Activated CD4-positive, alpha-beta T cell treated with anti-CD3 and anti-CD28 coated beads for 36 hours (primary cell): ENCODE results near the gene GLIS1. TPM values are rescaled to one million over a fixed set of nuclear protein-coding genes. Genes with fewer than 3 reads are reported as not detected.

Source experiments
- ATAC-seq: fragments of 200-7000 bp; cut with Tn5 transposase; one replicate; pipeline ENCODE4 v1.10.0; 2021; ENCODE audit warnings: mild to moderate bottlenecking, moderate library complexity
- CTCF ChIA-PET: fragments of 350-600 bp; sonication (Branson Sonifier 250); formaldehyde crosslinking; loops from one replicate; lab custom pipeline; 2021; ENCODE audit warnings: antibody characterized with exemption; lab: Charles Lee
- POLR2A ChIA-PET: fragments of 350-600 bp; sonication (Branson Sonifier 250); formaldehyde crosslinking; loops from one replicate; lab custom pipeline; 2021; ENCODE audit warnings: antibody characterized with exemption, inconsistent platforms; lab: Charles Lee
- DNase-seq: peaks from one replicate; pipeline ENCODE4 v3.0.0-alpha.2; 2020
- H3K27ac Mint-ChIP-seq: one replicate; pipeline ENCODE4 v1.8.0; 2021; ENCODE audit warnings: mixed read lengths
- H3K27me3 Mint-ChIP-seq: one replicate; pipeline ENCODE4 v1.8.0; 2021; ENCODE audit warnings: mixed read lengths
- H3K36me3 Mint-ChIP-seq: one replicate; pipeline ENCODE4 v1.8.0; 2021; ENCODE audit warnings: low read depth, mixed read lengths
- H3K4me1 Mint-ChIP-seq: one replicate; pipeline ENCODE4 v1.8.0; 2021; ENCODE audit warnings: mixed read lengths
- H3K4me3 Mint-ChIP-seq: one replicate; pipeline ENCODE4 v1.8.0; 2021; ENCODE audit warnings: mild to moderate bottlenecking, moderate library complexity, mixed read lengths
- H3K9me3 Mint-ChIP-seq: one replicate; pipeline ENCODE4 v1.8.0; 2021; ENCODE audit warnings: low read depth, mixed read lengths
- intact Hi-C, 2 experiments: fragments of 100-400 bp; cut with DNase I in 1 of 2; cut with micrococcal nuclease in 1 of 2; formaldehyde crosslinking; loops; one replicate each; pipeline versions ENCODE4 v1.14.2 to v1.15.1; 2022 to 2024; cut with DNase I, micrococcal nuclease
- total RNA-seq, 2 experiments: library from RNA; stranded (reverse); gene quantifications; one replicate each; pipeline ENCODE4 v1.2.3, GENCODE V29; 2021

The GLIS1 gene
- total RNA-seq, 2 experiments from 2014 or later = not detected

DNA sequence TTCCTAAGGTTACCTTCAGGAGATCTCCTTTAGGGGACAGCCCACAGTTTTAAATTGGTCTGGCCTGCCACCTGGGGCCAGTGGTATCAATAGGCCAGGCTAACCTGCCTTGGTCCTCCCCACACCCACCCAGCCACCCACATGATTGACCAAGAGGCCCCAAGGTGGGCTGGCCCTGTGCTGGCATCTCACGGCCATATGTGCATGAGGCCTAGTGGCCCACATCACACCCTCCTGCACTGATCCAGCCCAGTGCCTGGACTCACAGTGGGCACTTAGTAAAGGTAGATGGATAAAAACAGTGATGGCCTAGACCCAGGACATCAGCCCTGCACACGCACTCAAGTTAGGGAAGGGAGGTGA, 197.7 kb downstream of the GLIS1 start:
- ChIA-PET POLR2A (no interaction called here), CTCF (no interaction called here)
- Mint-ChIP-seq H3K9me3 (no peaks in the 10 kb centered on the region), H3K4me3 (no peak overlapping the region), H3K27me3 (no peaks in the 10 kb centered on the region), H3K27ac (no peak overlapping the region), H3K4me1 (no peaks in the 10 kb centered on the region), H3K36me3 (no peaks in the 10 kb centered on the region)
- intact Hi-C loops = no loop called here
- no peak for ATAC-seq
- no peak for DNase-seq

DNA sequence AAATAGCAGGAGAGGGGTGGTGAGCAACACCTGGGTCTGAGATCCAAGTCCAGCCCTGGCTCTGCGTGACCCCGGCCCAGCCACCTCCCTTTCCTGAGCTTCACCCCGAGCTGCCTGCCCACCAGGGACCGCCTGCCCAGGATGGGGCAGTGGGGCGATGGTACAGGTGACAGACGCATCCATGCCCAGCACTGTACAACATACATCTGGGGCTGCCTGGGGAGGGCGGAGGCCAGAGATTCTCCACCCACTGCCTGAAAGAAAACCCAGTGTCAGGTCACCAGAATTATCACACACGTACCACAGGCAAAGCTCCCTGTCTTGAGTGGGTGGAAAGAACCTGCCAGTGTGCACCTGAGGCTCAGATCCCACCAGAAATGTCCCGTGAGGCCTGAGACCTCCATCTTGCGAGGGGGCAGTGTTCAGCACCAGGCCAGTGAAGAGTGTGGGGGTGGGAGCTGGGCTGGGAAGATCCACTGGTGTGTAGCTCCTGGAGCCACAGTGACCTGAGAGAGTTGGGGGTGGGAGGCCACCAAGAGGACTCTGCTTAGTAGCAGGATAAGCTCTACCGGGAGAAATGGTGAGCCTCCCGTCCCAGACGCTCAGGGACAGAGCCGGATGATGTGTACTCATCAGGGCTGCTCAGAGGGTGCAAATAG, 198.2 kb downstream of the GLIS1 start:
- H3K27me3 Mint-ChIP-seq = no peaks in the 10 kb centered on the region
- no peak overlapping the region for H3K4me3 Mint-ChIP-seq
- CTCF ChIA-PET = no interaction called here
- intact Hi-C loops = no loop called here
- DNase-seq = no peak
- no peak for ATAC-seq
- POLR2A ChIA-PET = no interaction called here
- no peak overlapping the region for H3K27ac Mint-ChIP-seq
- H3K9me3 Mint-ChIP-seq = no peaks in the 10 kb centered on the region
- no peaks in the 10 kb centered on the region for H3K36me3 Mint-ChIP-seq
- H3K4me1 Mint-ChIP-seq = no peaks in the 10 kb centered on the region

DNA sequence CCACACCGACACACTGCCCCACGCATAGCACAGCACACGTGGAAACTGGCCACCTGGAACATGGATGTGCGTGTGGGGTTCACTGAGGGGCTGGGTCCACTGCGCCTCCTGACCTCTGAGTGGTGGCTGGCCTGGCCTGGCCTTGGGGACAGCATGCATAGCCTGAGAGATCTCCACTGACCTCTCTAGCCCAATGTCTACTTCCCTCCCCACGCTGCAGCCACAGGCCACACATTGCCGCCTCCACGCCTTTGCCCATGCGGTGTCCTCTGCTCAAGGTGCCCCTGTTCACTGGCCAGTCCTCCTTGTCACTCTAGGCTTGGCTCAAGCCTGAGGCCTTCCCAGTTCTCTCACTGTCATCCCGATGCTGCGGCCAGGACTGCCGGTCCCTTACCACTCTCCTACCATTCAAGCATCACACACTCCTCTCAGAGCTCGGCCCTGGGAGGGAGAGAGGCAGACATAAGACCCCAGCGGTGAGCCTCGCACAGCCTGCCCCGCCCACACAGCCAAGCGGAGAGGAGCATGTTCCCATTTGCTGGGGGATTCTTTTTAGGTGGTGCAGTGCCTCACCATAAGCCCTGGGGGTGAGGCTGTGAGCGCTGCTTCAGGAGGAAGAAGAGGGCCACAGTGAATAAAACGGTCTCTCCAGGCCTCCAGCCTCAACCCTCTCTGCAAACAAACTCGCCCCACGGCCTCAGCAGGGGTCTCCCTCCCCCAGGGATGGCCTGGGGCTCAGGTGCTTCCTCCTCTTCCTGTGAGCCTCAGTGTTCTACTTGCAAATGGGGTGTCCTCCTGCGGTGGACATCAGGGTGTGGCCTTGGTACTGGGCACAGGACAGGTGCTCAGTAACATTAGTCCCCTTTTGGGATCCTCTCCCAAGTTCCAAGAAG, 199.0 kb downstream of the GLIS1 start:
- Mint-ChIP-seq H3K27ac (no peak overlapping the region), H3K4me1 (no peaks in the 10 kb centered on the region), H3K4me3 (no peak overlapping the region), H3K36me3 (no peaks in the 10 kb centered on the region), H3K9me3 (no peaks in the 10 kb centered on the region), H3K27me3 (no peaks in the 10 kb centered on the region)
- ATAC-seq (no peak), DNase-seq (no peak)
- CTCF ChIA-PET = no interaction called here
- POLR2A ChIA-PET = no interaction called here
- intact Hi-C loops = no loop called here

DNA sequence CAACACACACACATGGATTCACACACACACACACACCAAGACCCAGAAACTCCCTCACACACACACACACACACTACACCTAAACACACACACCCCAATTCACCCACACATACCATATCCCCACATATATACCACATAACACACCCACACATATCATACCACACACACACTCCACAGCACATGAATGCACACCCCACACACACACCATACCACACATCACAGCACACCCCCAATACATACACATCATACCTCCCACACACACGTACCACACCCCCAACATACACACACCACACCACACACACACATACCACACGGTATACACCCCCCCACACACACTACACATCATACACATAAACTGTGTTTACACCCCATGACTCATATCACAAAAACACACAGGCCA, 199.7 kb downstream of the GLIS1 start:
- CTCF ChIA-PET = no interaction called here
- POLR2A ChIA-PET = no interaction called here
- intact Hi-C loops = no loop called here
- Mint-ChIP-seq H3K4me3 (no peak overlapping the region), H3K27ac (no peak overlapping the region), H3K27me3 (no peaks in the 10 kb centered on the region), H3K9me3 (no peaks in the 10 kb centered on the region), H3K4me1 (no peaks in the 10 kb centered on the region), H3K36me3 (no peaks in the 10 kb centered on the region)
- DNase-seq (no peak), ATAC-seq (no peak)

DNA sequence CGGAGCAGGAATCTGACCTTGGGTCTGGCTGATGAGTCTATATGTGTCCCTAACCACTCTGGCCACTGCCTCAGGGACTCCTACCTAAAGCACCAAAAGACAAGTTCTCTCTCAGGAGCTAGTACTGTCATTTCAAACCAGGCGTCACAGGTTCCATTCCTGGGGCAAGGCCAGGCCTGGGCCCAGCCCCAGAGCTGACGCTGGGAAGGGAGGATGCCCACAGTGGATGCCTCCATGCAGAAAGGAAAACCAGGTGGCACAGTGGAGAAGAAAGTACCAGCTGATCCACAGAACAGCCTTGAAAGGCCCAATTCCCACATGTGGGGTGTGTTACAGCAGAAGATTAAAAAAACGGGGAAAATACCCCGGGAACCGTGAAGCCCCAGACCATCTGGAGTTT, 202.4 kb downstream of the GLIS1 start:
- POLR2A ChIA-PET = no interaction called here
- no peak for ATAC-seq
- intact Hi-C loops = no loop called here
- CTCF ChIA-PET = no interaction called here
- Mint-ChIP-seq H3K9me3 (no peaks in the 10 kb centered on the region), H3K4me3 (no peak overlapping the region), H3K4me1 (no peaks in the 10 kb centered on the region), H3K36me3 (no peaks in the 10 kb centered on the region), H3K27me3 (no peaks in the 10 kb centered on the region), H3K27ac (no peak overlapping the region)
- DNase-seq = no peak

DNA sequence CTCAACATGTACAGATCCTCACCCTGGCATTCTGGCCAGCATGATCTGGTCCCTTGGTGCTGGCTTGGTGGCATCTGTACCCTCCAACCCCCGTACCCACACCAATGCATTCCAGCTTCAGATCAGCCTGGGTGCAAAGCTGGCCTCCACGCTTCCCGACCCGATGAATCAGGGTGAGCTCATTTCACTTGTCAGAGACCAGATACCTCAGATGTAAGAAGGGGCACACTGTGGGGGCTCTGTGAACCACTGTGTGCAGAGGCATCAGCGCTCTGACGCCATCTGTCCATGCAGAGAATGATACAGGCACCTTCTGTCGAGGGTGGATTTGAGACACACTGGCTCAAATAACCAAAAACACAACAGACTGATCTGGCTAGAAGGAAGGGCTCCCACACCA, 203.1 kb downstream of the GLIS1 start:
- Mint-ChIP-seq H3K27me3 (no peaks in the 10 kb centered on the region), H3K36me3 (no peaks in the 10 kb centered on the region), H3K4me3 (no peak overlapping the region), H3K4me1 (no peaks in the 10 kb centered on the region), H3K27ac (no peak overlapping the region), H3K9me3 (no peaks in the 10 kb centered on the region)
- POLR2A ChIA-PET = no interaction called here
- no peak for ATAC-seq
- DNase-seq = no peak
- CTCF ChIA-PET = no interaction called here
- intact Hi-C loops = no loop called here

DNA sequence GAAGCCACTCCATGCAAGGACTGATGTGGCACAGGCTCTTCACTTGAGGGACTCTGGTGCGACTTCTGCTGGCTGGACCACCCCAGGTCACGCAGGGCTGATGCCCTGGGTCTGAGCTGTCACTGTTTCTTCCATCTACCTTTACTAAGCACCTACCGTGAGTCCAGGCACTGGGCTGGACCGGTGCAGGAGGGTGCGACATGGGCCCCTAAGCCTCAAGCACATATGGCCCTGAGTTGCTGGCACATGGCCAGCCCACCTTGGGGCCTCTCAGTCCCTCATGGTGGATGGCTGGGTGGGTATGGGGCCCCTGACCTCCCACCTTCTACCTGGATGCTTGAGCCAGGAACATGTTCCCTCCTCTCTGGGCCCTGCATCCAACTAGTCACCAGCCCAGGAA, 203.7 kb downstream of the GLIS1 start:
- H3K36me3 Mint-ChIP-seq = no peaks in the 10 kb centered on the region
- H3K27me3 Mint-ChIP-seq = no peaks in the 10 kb centered on the region
- ATAC-seq (no peak), DNase-seq (no peak)
- H3K4me1 Mint-ChIP-seq = no peaks in the 10 kb centered on the region
- POLR2A ChIA-PET = no interaction called here
- intact Hi-C loops = no loop called here
- no peak overlapping the region for H3K4me3 Mint-ChIP-seq
- no peaks in the 10 kb centered on the region for H3K9me3 Mint-ChIP-seq
- no peak overlapping the region for H3K27ac Mint-ChIP-seq
- CTCF ChIA-PET = no interaction called here

DNA sequence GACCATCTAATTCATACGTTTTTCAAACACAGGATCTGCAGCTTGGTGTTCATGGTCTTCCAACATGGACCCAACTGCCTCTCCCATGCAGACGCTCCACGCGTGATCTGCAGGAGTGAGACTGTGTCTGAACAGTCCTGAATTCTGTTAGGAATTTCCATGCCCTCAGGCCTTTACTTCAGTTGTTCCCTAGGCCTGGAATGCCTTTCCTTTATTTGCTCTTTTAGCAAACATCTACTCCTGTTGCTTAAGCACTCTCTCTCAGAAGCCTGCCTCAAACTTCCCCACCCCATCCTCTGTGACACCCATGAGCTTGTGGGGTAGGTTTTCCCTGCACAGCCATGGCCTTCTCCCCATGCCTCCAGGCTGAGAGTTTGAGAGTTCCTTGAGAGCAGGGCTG, 206.1 kb downstream of the GLIS1 start:
- DNase-seq = no peak
- H3K9me3 Mint-ChIP-seq = no peaks in the 10 kb centered on the region
- intact Hi-C loops = no loop called here
- no peaks in the 10 kb centered on the region for H3K36me3 Mint-ChIP-seq
- H3K4me1 Mint-ChIP-seq = no peaks in the 10 kb centered on the region
- ChIA-PET CTCF (no interaction called here), POLR2A (no interaction called here)
- no peak overlapping the region for H3K27ac Mint-ChIP-seq
- ATAC-seq = no peak
- no peak overlapping the region for H3K4me3 Mint-ChIP-seq
- H3K27me3 Mint-ChIP-seq = no peaks in the 10 kb centered on the region

DNA sequence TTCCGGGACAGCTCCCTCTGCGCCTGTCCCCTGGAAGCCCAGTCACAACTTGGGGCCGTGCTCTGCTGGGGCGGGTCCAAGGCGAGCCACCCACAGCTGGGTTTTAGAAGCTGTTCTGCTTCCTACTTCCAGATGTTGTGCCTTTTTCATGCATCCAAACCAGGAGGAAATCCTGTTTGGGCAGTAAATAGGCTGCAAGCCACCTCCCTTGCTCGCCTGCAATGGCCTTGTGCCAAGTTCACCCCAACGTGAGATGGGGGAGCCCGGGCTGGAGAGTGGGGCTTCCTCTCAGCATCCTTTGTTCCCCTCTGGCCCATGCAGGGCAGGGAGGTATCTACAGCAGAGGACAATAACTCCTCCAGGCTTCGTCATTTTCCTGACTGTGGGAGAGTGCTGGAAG, 206.6 kb downstream of the GLIS1 start:
- ChIA-PET POLR2A (no interaction called here), CTCF (no interaction called here)
- H3K4me3 Mint-ChIP-seq = no peak overlapping the region
- no peaks in the 10 kb centered on the region for H3K27me3 Mint-ChIP-seq
- ATAC-seq (no peak), DNase-seq (no peak)
- no peaks in the 10 kb centered on the region for H3K36me3 Mint-ChIP-seq
- intact Hi-C loops = no loop called here
- H3K27ac Mint-ChIP-seq = no peak overlapping the region
- no peaks in the 10 kb centered on the region for H3K4me1 Mint-ChIP-seq
- H3K9me3 Mint-ChIP-seq = no peaks in the 10 kb centered on the region

DNA sequence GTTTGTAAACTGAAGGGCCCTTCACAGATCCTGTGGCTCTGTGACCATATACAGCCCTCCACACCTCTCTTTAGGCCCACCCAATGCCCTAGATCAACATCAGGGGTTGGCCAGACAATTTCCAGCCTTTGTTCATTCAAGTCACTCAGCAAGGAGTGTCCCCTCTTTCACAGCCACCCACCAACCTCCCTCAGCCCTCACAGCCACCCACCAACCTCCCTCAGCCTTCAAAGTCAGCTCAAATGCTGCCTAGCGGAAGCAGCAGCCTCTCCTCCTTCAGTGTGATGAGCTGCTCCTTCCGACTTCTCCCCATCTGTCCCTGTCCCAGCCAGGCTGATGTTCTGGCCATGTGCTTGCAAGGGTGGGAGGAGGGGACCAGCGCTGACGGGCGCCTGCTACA, 208.4 kb downstream of the GLIS1 start:
- Mint-ChIP-seq H3K4me3 (no peak overlapping the region), H3K9me3 (no peaks in the 10 kb centered on the region), H3K27me3 (no peaks in the 10 kb centered on the region), H3K27ac (no peak overlapping the region), H3K36me3 (no peaks in the 10 kb centered on the region), H3K4me1 (no peaks in the 10 kb centered on the region)
- DNase-seq (no peak), ATAC-seq (no peak)
- ChIA-PET POLR2A (no interaction called here), CTCF (interaction anchor here (0.5 to 0.7 kb wide), 2 partner anchors 253 to 256 kb away, joined by 3 read pairs; no protein-coding TSS in a partner anchor)
- intact Hi-C loops = no loop called here

DNA sequence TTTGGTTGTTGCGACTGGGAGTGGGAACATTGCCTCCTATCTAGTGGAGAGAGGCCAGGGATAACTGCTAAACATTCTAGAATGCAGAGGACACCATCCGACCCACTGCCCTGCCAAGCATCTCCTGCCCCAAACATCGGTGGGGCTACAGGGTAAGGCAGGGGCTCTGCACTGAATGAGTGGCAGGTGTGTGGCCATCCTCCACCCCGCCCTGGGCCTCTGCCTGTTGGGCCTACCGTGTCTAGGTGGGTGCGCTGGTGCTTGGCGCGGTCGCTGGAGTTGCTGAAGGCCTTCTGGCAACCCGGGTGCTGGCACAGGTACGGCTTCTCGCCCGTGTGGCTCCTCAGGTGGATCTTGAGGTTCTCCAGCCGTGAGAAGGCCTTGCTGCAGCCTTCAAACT, 209.4 kb downstream of the GLIS1 start:
- Mint-ChIP-seq H3K36me3 (no peaks in the 10 kb centered on the region), H3K9me3 (no peaks in the 10 kb centered on the region), H3K4me1 (no peaks in the 10 kb centered on the region), H3K27ac (no peak overlapping the region), H3K4me3 (no peak overlapping the region), H3K27me3 (no peaks in the 10 kb centered on the region)
- CTCF ChIA-PET = no interaction called here
- no peak for DNase-seq
- POLR2A ChIA-PET = no interaction called here
- ATAC-seq = no peak
- intact Hi-C loops = no loop called here

DNA sequence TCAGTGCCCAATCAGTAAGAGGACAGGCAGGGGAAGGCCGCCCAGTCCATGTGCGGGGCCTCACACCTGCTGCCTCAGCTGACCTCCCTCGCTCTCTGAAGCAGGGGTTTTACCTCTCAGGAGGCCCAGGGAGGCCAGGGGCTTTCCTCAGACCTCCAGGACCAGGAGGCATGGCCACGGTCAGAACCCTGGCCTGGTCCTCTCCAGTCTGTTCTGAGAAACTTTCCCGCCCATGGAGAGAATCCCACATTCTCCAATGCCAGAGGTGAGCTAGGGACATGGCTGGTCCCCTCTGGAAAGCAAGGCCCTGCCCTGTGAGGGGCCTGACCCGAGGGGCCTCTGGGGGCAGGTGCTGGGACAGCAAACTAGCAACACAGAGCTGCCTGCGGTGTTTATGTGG, 211.6 kb downstream of the GLIS1 start:
- no peaks in the 10 kb centered on the region for H3K9me3 Mint-ChIP-seq
- intact Hi-C loops = no loop called here
- ATAC-seq (no peak), DNase-seq (no peak)
- no peak overlapping the region for H3K4me3 Mint-ChIP-seq
- CTCF ChIA-PET = interaction anchor here (0.6 kb wide), 1 partner anchor 253 kb away, joined by 5 read pairs; no protein-coding TSS in a partner anchor
- no peaks in the 10 kb centered on the region for H3K27me3 Mint-ChIP-seq
- no peaks in the 10 kb centered on the region for H3K36me3 Mint-ChIP-seq
- POLR2A ChIA-PET = no interaction called here
- H3K27ac Mint-ChIP-seq = no peak overlapping the region
- H3K4me1 Mint-ChIP-seq = no peaks in the 10 kb centered on the region
